Measurements from ENCODE around the gene GRPEL1.

GRPEL1 gene

GRCh38 chr4:7062816-7063215, 5.0 kb downstream of the GRPEL1 start:
- no peak for DNase-seq (ENCODE audit: low spot score)

GRCh38 chr4:7061815-7062214, 6.0 kb downstream of the GRPEL1 start:
- DNase-seq (ENCODE audit: low spot score), result no peak

- no peak for DNase-seq (ENCODE audit: low spot score)
Measured at GRCh38 chr4:7060346-7061150, 7.3 kb downstream of the GRPEL1 start.

- no peak for DNase-seq (ENCODE audit: low spot score)
Measured at GRCh38 chr4:7059662-7060061, 8.2 kb downstream of the GRPEL1 start.

GRCh38 chr4:7058792-7059191, 9.1 kb downstream of the GRPEL1 start:
- no peak for DNase-seq (ENCODE audit: low spot score)

- no peak for DNase-seq (ENCODE audit: low spot score)
Measured at GRCh38 chr4:7055990-7056325, 11.9 kb downstream of the GRPEL1 start.

GRCh38 chr4:7055111-7055989, 12.5 kb downstream of the GRPEL1 start:
- no peak for DNase-seq (ENCODE audit: low spot score)

- no peak for DNase-seq (ENCODE audit: low spot score)
Measured at GRCh38 chr4:7054106-7054880, 13.6 kb downstream of the GRPEL1 start.

- DNase-seq (ENCODE audit: low spot score), result no peak
Measured at GRCh38 chr4:7052923-7053715, 14.7 kb downstream of the GRPEL1 start.

GRCh38 chr4:7052313-7052712, 15.6 kb downstream of the GRPEL1 start:
- no peak for DNase-seq (ENCODE audit: low spot score)

- DNase-seq (ENCODE audit: low spot score), result no peak
Measured at GRCh38 chr4:7051905-7052304, 16.0 kb downstream of the GRPEL1 start.

GRCh38 chr4:7051144-7051495, 16.7 kb downstream of the GRPEL1 start:
- DNase-seq (ENCODE audit: low spot score), result no peak

- no peak for DNase-seq (ENCODE audit: low spot score)
Measured at GRCh38 chr4:7050481-7051143, 17.3 kb downstream of the GRPEL1 start.

GRCh38 chr4:7049739-7050138, 18.1 kb downstream of the GRPEL1 start:
- no peak for DNase-seq (ENCODE audit: low spot score)

- DNase-seq (ENCODE audit: low spot score), result no peak
Measured at GRCh38 chr4:7049295-7049694, 18.6 kb downstream of the GRPEL1 start.

- no peak for DNase-seq (ENCODE audit: low spot score)
Measured at GRCh38 chr4:7048642-7049041, 19.2 kb downstream of the GRPEL1 start.

GRCh38 chr4:7046971-7047370, 20.9 kb downstream of the GRPEL1 start:
- no peak for DNase-seq (ENCODE audit: low spot score)

GRCh38 chr4:7045961-7046921, 21.6 kb downstream of the GRPEL1 start:
- no peak for DNase-seq (ENCODE audit: low spot score)

GRCh38 chr4:7045553-7045952, 22.3 kb downstream of the GRPEL1 start:
- DNase-seq (ENCODE audit: low spot score), result no peak
